ENCODE measurements around the gene KIR2DL3.
"Not testable (repeated sequence)": the region's sequence is repeated elsewhere in the genome, so short reads cannot be mapped to it uniquely, and the experiment has no call there.

Gene KIR2DL3

DNA sequence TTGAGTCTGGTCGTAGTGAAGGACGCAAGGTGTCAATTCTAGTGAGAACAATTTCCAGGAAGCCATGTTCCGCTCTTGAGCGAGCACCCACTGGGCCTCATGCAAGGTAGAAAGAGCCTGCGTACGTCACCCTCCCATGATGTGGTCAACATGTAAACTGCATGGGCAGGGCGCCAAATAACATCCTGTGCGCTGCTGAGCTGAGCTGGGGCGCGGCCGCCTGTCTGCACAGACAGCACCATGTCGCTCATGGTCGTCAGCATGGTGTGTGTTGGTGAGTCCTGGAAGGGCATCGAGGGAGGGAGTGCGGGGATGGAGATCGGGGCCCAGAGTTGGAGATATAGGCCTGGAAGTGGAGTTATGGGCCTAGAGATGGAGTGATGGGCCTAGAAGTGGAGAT, at the start of gene KIR2DL3:
Gene KIR2DL3, plus strand, starts transcription at position 208 of the 400 bp plus-strand sequence. Its CDS starts 33 bp downstream, at position 241.
- DNase-seq, result not testable (repeated sequence)

DNA sequence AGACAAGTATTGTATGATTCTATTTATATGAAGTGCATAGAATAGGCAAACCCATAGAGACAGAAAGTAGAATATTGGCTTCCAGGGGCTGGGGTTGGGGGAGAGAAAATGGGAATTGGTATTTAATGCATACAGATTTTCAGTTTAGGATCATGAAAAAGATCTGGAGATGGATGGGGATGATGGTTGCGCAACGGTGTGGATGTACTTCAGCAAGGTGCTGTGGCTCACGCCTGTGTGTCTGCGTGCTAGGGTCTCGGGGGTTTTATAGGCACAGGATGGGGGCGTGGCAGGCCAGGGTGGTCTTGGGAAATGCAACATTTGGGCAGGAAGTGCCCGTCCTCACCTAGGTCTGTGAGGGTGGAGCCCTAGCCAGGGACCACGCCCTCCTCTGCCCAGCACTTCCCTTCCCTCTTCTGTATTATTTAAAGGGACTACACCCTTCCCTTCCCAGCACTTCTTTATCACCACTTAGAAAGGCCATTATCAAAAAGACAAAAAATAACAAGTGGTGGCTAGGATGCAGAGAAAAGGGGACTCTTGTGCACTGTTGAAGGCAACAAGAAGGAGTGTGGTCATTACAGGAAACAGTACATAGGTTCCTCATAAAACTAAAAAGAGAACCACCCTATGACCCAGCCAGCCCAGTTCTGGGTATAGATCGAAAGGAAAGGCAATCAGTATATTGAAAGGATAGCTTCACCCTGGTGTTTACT, 46.6 kb upstream of the KIR2DL3 start:
- DNase-seq, result no peak

- DNase-seq, result no peak
Measured at GRCh38 chr19:54692298-54692615, 46.1 kb upstream of the KIR2DL3 start.

- no peak for DNase-seq
Measured at GRCh38 chr19:54694648-54695047, 43.7 kb upstream of the KIR2DL3 start.

GRCh38 chr19:54696117-54696548, 42.2 kb upstream of the KIR2DL3 start:
- no peak for DNase-seq

GRCh38 chr19:54696766-54697165, 41.5 kb upstream of the KIR2DL3 start:
- DNase-seq, result no peak

GRCh38 chr19:54697716-54698115, 40.6 kb upstream of the KIR2DL3 start:
- not testable (repeated sequence) for DNase-seq

DNA sequence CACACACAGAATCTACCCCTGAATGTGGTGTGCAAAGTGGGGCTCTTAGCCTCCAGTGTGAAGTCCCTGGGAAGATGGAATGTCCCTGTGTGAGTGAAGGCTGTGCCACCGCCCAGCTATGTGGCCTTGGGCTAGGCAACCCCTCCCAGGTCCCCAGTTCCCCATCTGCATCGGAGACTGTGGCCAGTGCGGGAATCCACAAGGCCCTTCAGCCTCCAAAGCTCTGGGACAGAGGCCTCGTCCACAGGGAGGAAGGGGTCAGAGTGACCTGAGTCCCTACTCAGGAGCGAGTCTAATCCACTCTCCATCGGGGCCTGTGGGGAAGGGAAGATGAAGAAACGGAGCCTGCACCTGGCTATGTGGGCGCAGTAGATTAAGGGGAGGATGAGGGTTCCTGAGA, 33.4 kb upstream of the KIR2DL3 start:
- DNase-seq, result no peak

DNA sequence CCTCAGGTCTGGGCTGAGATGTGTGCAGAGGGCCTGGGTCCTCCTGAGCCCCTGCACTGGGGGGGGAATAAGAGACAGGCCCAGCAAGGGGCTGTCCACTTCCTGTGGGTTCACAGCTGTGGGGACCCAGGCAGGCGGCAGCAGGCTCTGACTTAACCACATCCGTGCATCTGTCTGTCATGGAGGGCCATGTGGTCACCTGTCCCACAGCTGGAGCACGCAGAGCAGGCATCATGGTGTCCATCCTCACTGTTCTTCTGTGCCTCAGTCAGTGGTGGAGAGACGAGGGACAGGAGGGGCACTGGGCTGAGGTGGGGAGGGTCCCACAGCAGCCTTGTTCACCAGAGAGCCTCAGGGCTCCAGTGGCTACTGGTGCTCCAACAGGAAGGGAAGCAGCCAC, 30.4 kb upstream of the KIR2DL3 start:
- DNase-seq, result no peak

- no peak for DNase-seq
Measured at GRCh38 chr19:54708781-54709180, 29.5 kb upstream of the KIR2DL3 start.

DNA sequence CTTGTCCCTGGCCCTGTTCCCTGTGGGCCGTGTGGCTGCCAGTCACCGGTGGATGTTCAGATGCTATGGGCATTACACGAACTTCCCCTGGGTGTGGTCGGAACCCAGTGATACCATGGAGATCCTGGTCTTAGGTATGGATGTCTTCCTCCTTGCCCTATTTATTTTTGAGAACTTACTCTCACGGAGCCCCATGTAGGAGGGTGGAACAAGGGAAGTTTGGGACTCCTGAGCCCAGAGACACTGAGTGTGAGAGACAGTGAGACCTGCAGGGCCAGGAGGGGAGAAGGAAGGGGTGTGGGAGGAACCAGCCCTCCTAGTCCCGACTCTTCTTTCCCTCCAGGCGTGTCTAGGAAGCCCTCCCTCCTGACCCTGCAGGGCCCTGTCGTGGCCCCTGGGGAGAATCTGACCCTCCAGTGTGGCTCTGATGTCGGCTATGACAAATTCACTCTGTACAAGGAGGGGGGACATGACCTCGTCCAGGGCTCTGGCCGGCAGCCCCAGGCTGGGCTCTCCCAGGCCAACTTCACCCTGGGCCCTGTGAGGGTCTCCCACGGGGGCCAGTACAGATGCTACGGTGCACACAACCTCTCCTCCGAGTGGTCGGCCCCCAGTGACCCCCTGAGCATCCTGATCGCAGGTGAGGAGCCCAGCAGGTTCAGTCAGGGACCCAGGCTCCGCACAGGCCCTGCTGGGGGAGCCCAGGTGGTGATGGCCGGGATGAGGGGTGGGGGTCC, 28.9 kb upstream of the KIR2DL3 start:
- no peak for DNase-seq

DNA sequence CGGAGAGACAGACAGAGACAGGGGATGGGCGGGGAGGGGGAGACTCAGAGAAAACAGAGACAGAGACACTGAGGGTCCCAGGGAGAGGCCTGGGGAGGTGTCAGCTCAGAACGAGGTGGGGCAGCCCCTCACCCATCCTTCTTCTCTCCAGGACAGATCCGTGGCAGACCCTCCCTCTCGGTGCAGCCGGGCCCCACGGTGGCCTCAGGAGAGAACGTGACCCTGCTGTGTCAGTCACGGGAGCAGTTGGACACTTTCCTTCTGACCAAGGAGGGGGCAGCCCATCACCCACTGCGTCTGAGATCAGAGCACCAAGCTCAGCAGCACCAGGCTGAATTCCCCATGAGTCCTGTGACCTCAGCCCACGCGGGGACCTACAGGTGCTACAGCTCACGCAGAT, 28.4 kb upstream of the KIR2DL3 start:
- not testable (repeated sequence) for DNase-seq

GRCh38 chr19:54724142-54724541, 14.2 kb upstream of the KIR2DL3 start, which contains the start of gene KIR3DL3:
TSS of gene KIR3DL3 (plus strand) at chr19:54724442. CDS start at chr19:54724497, 55 bp downstream.
- DNase-seq, result no peak

DNA sequence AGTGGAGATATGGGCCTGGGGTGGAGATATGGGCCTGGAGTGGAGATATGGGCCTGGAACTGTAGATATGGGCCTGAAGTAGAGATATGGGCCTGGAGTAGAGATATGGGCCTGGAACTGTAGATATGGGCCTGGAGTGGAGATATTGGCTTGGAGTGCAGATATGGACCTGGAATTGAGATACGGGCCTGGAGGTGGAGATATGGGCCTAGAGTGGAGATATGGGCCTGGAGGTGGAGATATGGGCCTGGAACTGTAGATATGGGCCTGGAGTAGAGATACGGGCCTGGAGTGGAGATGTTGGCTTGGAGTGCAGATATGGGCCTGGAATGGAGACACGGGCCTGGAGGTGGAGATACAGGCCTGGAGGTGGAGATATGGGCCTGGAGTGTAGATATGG, 13.7 kb upstream of the KIR2DL3 start:
- DNase-seq, result no peak

DNA sequence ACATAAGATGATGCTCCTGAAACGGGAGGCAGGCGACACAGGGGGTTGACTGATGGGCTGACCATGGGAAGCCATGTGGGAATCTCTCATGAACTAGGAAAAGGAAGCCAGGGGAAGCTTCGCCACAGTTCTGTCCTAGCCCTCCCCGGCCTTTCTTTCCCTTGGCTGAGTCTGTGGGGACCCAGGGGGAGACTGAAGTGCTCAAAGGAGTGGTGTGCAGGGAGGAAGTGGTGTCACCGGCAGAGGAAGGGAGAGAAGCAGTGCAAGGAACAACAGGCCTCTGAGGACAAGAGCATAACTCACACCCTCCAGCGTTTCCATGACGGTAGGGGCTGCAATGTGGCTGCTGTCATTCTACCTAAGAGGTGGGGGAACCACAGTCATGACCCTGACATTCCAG, 13.0 kb upstream of the KIR2DL3 start:
- DNase-seq, result no peak

DNA sequence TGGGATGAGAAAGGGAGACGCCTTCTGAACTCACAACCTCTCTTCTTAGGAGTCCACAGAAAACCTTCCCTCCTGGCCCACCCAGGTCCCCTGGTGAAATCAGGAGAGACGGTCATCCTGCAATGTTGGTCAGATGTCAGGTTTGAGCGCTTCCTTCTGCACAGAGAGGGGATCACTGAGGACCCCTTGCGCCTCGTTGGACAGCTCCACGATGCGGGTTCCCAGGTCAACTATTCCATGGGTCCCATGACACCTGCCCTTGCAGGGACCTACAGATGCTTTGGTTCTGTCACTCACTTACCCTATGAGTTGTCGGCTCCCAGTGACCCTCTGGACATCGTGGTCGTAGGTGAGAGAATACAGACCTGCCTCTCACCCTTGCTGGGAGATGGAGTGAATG, 10.8 kb upstream of the KIR2DL3 start:
- no peak for DNase-seq

DNA sequence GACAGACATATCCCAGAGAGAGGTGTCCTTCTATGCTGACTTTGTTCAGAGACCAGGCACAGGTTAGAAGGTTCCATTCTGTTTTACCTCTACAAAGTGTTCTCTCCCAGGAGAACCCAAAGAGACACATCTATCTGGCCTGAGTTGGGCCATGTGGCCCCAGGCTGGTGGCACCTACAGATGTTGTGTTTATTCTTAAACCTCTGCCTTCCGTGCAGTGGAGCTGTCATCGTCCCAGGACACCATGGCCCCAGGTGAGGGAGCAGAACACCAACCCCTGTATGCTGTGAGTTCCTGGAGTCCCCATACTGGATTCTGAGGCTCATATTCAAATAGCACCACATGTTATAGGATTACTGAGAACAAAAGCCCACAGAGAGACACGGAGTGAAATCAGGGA, 10.1 kb upstream of the KIR2DL3 start:
- no peak for DNase-seq

GRCh38 chr19:54729416-54730188, 8.7 kb upstream of the KIR2DL3 start:
- DNase-seq, result no peak

DNA sequence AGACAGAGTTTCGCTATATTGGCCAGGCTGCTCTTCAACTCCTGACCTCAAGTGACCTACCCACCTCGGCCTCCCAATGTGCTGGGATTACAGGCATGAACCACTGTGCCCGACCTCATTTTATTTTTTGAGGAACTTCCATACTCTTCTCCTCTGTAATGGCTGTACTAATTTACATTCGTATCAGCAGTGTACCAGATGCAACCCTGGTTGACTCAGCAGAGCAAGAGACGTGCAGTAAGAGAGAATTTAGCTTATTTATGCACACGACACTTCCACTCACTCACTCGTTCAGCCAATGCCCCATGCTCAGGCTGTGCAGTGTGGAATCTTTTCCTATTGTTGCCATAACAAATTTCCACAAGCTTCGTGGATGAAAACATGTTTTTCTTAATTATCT, 7.1 kb upstream of the KIR2DL3 start:
- no peak for DNase-seq

GRCh38 chr19:54738715-54739114, 402 bp downstream of the KIR2DL3 start:
- DNase-seq, result no peak

DNA sequence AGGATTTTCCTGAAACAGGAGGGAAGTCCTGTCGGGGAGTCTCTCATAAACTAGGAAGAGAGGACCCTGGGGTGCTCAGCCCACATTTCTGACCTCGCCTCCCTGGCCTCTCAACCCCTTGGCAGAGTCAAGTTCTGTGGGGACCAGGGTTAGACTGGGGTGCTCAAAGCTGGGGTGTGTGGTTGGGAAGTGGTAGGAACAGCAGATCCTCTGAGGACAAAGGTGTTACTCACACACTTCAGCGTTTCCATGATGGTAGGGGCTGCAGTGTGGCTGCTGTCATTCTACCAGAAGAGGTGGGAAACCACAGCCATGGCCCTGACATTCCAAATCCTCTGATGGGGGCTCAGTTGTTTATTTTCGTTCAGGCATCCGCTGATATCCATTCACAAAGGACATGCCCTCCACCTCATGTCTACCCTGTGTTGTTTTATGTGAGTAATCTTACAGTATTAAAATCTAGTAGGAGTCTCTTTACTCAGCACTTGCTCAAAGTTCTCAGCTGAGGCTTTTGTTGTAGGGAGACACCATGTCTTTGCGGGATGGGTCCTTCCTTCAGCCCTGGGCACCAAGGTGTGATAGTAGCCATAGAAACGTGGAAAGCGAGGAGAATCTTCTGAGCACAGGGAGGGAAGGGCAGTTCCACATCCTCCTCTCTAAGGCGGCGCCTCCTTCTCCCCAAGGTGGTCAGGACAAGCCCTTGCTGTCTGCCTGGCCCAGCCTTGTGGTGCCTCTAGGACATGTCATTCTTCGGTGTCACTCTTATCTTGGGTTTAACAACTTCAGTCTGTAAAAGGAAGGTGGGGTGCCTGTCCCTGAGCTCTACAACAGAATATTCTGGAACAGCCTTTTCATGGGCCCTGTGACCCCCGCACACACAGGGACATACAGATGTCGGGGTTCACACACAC, 1.5 kb downstream of the KIR2DL3 start:
- no peak for DNase-seq

DNA sequence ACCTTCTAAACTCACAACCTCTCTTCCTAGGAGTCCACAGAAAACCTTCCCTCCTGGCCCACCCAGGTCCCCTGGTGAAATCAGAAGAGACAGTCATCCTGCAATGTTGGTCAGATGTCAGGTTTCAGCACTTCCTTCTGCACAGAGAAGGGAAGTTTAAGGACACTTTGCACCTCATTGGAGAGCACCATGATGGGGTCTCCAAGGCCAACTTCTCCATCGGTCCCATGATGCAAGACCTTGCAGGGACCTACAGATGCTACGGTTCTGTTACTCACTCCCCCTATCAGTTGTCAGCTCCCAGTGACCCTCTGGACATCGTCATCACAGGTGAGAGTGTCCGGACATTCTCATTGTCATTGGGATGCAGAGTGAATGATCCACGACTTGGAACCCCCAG, 3.6 kb downstream of the KIR2DL3 start:
- DNase-seq, result not testable (repeated sequence)

DNA sequence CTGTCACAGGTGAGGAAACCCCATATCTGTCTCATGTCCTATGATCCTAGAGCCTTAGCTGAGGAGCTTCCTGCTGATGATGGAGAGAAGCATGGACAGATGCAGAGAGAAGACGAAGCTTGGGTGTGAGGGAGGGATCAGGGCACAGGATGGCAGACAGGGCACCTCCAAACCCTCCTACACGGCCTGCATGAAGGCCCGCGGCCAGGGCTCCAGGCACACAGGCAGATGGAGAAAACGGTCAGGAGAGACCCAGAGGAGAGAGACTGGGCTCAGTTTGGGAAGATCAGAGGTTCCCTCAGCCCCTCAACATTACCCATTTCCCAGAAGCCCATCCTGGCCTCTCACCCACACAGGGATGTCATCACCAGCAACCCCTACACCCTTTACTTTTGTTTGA, 5.8 kb downstream of the KIR2DL3 start:
- DNase-seq, result not testable (repeated sequence)
